ENCODE measurements around the gene NUDT5.

Gene NUDT5

GRCh38 chr10:12187321-12187905 is 8.3 kb downstream of the NUDT5 start:
- Histone ChIP-seq H3K23ac (ENCODE audit: low read depth, low read length, poor library complexity) (no peak overlapping the region), H3K27me3 (ENCODE audit: control insufficient read depth in 3 of 3, insufficient read depth in 3 of 3, low read depth in 1 of 3, low read length in 3 of 3) (no peaks in the 10 kb centered on the region), H3K18ac (ENCODE audit: low read length) (no peak overlapping the region), H3K27ac (replicated peaks; ENCODE audit: low read length) (no peak overlapping the region), H3K4ac (ENCODE audit: low read length) (no peak overlapping the region), H4K8ac (ENCODE audit: low read depth, low read length) (no peak overlapping the region), H3K9ac (ENCODE audit: low read depth, low read length, poor library complexity) (no peak overlapping the region), H2BK120ac (ENCODE audit: low read depth, low read length) (no peak overlapping the region), H2AK5ac (ENCODE audit: low read depth, low read length) (no peak overlapping the region), H3K9me3 (replicated peaks in 1 of 2; ENCODE audit: control insufficient read depth in 2 of 2, insufficient read depth in 1 of 2, low read depth in 1 of 2, low read length in 2 of 2) (no peaks in the 10 kb centered on the region), H3K4me2 (ENCODE audit: insufficient read depth, low read length, poor library complexity, severe bottlenecking) (no peak overlapping the region), H3K79me1 (ENCODE audit: low read depth, low read length) (no peaks in the 10 kb centered on the region), H3K4me1 (ENCODE audit: control insufficient read depth in 2 of 2, insufficient read depth in 1 of 2, low read depth in 1 of 2, low read length in 2 of 2) (no peaks in the 10 kb centered on the region), H3K36me3 (replicated peaks in 1 of 2; ENCODE audit: control insufficient read depth in 2 of 2, insufficient read depth in 2 of 2, low read length in 2 of 2) (peaks cover 7 to 60% of the 10 kb centered on the region in 2 donors), H2BK5ac (ENCODE audit: low read length) (no peak overlapping the region), H4K91ac (ENCODE audit: low read depth, low read length, poor library complexity) (no peak overlapping the region), H2BK15ac (ENCODE audit: low read length) (no peak overlapping the region), H3K4me3 (ENCODE audit: low read length in 2 of 2) (no peak overlapping the region), H2AFZ (ENCODE audit: low read length) (no peak overlapping the region), H3K14ac (ENCODE audit: low read length) (no peak overlapping the region), H2BK12ac (ENCODE audit: low read length) (no peak overlapping the region)
- no peak for DNase-seq (ENCODE audit: low spot score)
- WGBS, 2 donors (ENCODE audit: extremely low coverage in 2 of 2, insufficient read length in 2 of 2, insufficient replicate concordance in 1 of 2) = no CpG with 5 or more reads among the region's 5 CpGs

GRCh38 chr10:12186323-12186722 is 9.4 kb downstream of the NUDT5 start:
- Histone ChIP-seq H3K14ac (ENCODE audit: low read length) (no peak overlapping the region), H3K4me2 (ENCODE audit: insufficient read depth, low read length, poor library complexity, severe bottlenecking) (no peak overlapping the region), H4K91ac (ENCODE audit: low read depth, low read length, poor library complexity) (no peak overlapping the region), H2BK120ac (ENCODE audit: low read depth, low read length) (no peak overlapping the region), H3K23ac (ENCODE audit: low read depth, low read length, poor library complexity) (no peak overlapping the region), H3K4me3 (ENCODE audit: low read length in 2 of 2) (no peak overlapping the region), H3K9ac (ENCODE audit: low read depth, low read length, poor library complexity) (no peak overlapping the region), H2BK5ac (ENCODE audit: low read length) (no peak overlapping the region), H4K8ac (ENCODE audit: low read depth, low read length) (no peak overlapping the region), H2AK5ac (ENCODE audit: low read depth, low read length) (no peak overlapping the region), H3K27ac (replicated peaks; ENCODE audit: low read length) (no peak overlapping the region), H2AFZ (ENCODE audit: low read length) (no peak overlapping the region), H3K36me3 (replicated peaks in 1 of 2; ENCODE audit: control insufficient read depth in 2 of 2, insufficient read depth in 2 of 2, low read length in 2 of 2) (peaks cover 9 to 59% of the 10 kb centered on the region in 2 donors), H3K4me1 (ENCODE audit: control insufficient read depth in 2 of 2, insufficient read depth in 1 of 2, low read depth in 1 of 2, low read length in 2 of 2) (no peaks in the 10 kb centered on the region), H3K18ac (ENCODE audit: low read length) (no peak overlapping the region), H2BK15ac (ENCODE audit: low read length) (no peak overlapping the region), H2BK12ac (ENCODE audit: low read length) (no peak overlapping the region), H3K27me3 (ENCODE audit: control insufficient read depth in 3 of 3, insufficient read depth in 3 of 3, low read depth in 1 of 3, low read length in 3 of 3) (no peaks in the 10 kb centered on the region), H3K9me3 (replicated peaks in 1 of 2; ENCODE audit: control insufficient read depth in 2 of 2, insufficient read depth in 1 of 2, low read depth in 1 of 2, low read length in 2 of 2) (no peaks in the 10 kb centered on the region), H3K4ac (ENCODE audit: low read length) (no peak overlapping the region), H3K79me1 (ENCODE audit: low read depth, low read length) (peaks cover 1% of the 10 kb centered on the region)
- WGBS, 2 donors (ENCODE audit: extremely low coverage in 2 of 2, insufficient read length in 2 of 2, insufficient replicate concordance in 1 of 2) = no CpG with 5 or more reads among the region's 8 CpGs
- no peak for DNase-seq (ENCODE audit: low spot score)

- H3K36me3 ChIP-seq (replicated peaks in 1 of 2; ENCODE audit: control insufficient read depth in 2 of 2, insufficient read depth in 2 of 2, low read length in 2 of 2) = peaks cover 12 to 70% of the 10 kb centered on the region in 2 donors
- H2BK15ac ChIP-seq (ENCODE audit: low read length) = no peak overlapping the region
- no peak overlapping the region for H4K8ac ChIP-seq (ENCODE audit: low read depth, low read length)
Measured at GRCh38 chr10:12184165-12184564, 11.5 kb downstream of the NUDT5 start.

GRCh38 chr10:12181065-12181775 is 14.5 kb downstream of the NUDT5 start:
- no CpG with 5 or more reads among the region's 13 CpGs for WGBS, 2 donors (ENCODE audit: extremely low coverage in 2 of 2, insufficient read length in 2 of 2, insufficient replicate concordance in 1 of 2)
- H2BK5ac ChIP-seq (ENCODE audit: low read length) = no peak overlapping the region
- no peaks in the 10 kb centered on the region for H3K9me3 ChIP-seq (replicated peaks in 1 of 2; ENCODE audit: control insufficient read depth in 2 of 2, insufficient read depth in 1 of 2, low read depth in 1 of 2, low read length in 2 of 2)
- H2BK120ac ChIP-seq (ENCODE audit: low read depth, low read length) = no peak overlapping the region
- DNase-seq (ENCODE audit: low spot score) = no peak
- H3K9ac ChIP-seq (ENCODE audit: low read depth, low read length, poor library complexity) = no peak overlapping the region
- H3K23ac ChIP-seq (ENCODE audit: low read depth, low read length, poor library complexity) = no peak overlapping the region
- no peak overlapping the region for H3K4me3 ChIP-seq (ENCODE audit: low read length in 2 of 2)
- H4K8ac ChIP-seq (ENCODE audit: low read depth, low read length) = peak overlapping the region; percentile 25
- H3K14ac ChIP-seq (ENCODE audit: low read length) = no peak overlapping the region
- no peak overlapping the region for H3K18ac ChIP-seq (ENCODE audit: low read length)
- peaks cover 0 to 10% of the 10 kb centered on the region in 2 donors for H3K4me1 ChIP-seq (ENCODE audit: control insufficient read depth in 2 of 2, insufficient read depth in 1 of 2, low read depth in 1 of 2, low read length in 2 of 2)
- H3K4me2 ChIP-seq (ENCODE audit: insufficient read depth, low read length, poor library complexity, severe bottlenecking) = no peak overlapping the region
- peaks cover 1% of the 10 kb centered on the region for H3K79me1 ChIP-seq (ENCODE audit: low read depth, low read length)
- H4K91ac ChIP-seq (ENCODE audit: low read depth, low read length, poor library complexity) = no peak overlapping the region
- no peak overlapping the region for H2BK15ac ChIP-seq (ENCODE audit: low read length)
- no peak overlapping the region for H3K4ac ChIP-seq (ENCODE audit: low read length)
- H3K36me3 ChIP-seq (replicated peaks in 1 of 2; ENCODE audit: control insufficient read depth in 2 of 2, insufficient read depth in 2 of 2, low read length in 2 of 2) = peaks cover 14 to 81% of the 10 kb centered on the region in 2 donors
- H3K27me3 ChIP-seq (ENCODE audit: control insufficient read depth in 3 of 3, insufficient read depth in 3 of 3, low read depth in 1 of 3, low read length in 3 of 3) = no peaks in the 10 kb centered on the region
- H2AFZ ChIP-seq (ENCODE audit: low read length) = no peak overlapping the region
- H2AK5ac ChIP-seq (ENCODE audit: low read depth, low read length) = no peak overlapping the region
- no peak overlapping the region for H3K27ac ChIP-seq (replicated peaks; ENCODE audit: low read length)
- H2BK12ac ChIP-seq (ENCODE audit: low read length) = no peak overlapping the region

More at GRCh38 chr10:12184165-12184564, 11.5 kb downstream of the NUDT5 start:
- Histone ChIP-seq H3K9ac (ENCODE audit: low read depth, low read length, poor library complexity) (no peak overlapping the region), H3K4me1 (ENCODE audit: control insufficient read depth in 2 of 2, insufficient read depth in 1 of 2, low read depth in 1 of 2, low read length in 2 of 2) (peaks cover 0 to 10% of the 10 kb centered on the region in 2 donors), H2BK5ac (ENCODE audit: low read length) (no peak overlapping the region), H3K9me3 (replicated peaks in 1 of 2; ENCODE audit: control insufficient read depth in 2 of 2, insufficient read depth in 1 of 2, low read depth in 1 of 2, low read length in 2 of 2) (no peaks in the 10 kb centered on the region), H3K18ac (ENCODE audit: low read length) (no peak overlapping the region), H2AK5ac (ENCODE audit: low read depth, low read length) (no peak overlapping the region), H2BK120ac (ENCODE audit: low read depth, low read length) (no peak overlapping the region), H3K27me3 (ENCODE audit: control insufficient read depth in 3 of 3, insufficient read depth in 3 of 3, low read depth in 1 of 3, low read length in 3 of 3) (no peaks in the 10 kb centered on the region), H2AFZ (ENCODE audit: low read length) (no peak overlapping the region), H3K23ac (ENCODE audit: low read depth, low read length, poor library complexity) (no peak overlapping the region), H3K4ac (ENCODE audit: low read length) (no peak overlapping the region), H2BK12ac (ENCODE audit: low read length) (no peak overlapping the region), H3K27ac (replicated peaks; ENCODE audit: low read length) (no peak overlapping the region), H3K4me3 (ENCODE audit: low read length in 2 of 2) (no peak overlapping the region), H3K4me2 (ENCODE audit: insufficient read depth, low read length, poor library complexity, severe bottlenecking) (no peak overlapping the region), H3K14ac (ENCODE audit: low read length) (no peak overlapping the region), H3K79me1 (ENCODE audit: low read depth, low read length) (peaks cover 1% of the 10 kb centered on the region), H4K91ac (ENCODE audit: low read depth, low read length, poor library complexity) (no peak overlapping the region)
- no peak for DNase-seq (ENCODE audit: low spot score)
- no CpG with 5 or more reads among the region's 7 CpGs for WGBS, 2 donors (ENCODE audit: extremely low coverage in 2 of 2, insufficient read length in 2 of 2, insufficient replicate concordance in 1 of 2)
